ENCODE results near the gene ERICH4.

ERICH4 gene

DNA sequence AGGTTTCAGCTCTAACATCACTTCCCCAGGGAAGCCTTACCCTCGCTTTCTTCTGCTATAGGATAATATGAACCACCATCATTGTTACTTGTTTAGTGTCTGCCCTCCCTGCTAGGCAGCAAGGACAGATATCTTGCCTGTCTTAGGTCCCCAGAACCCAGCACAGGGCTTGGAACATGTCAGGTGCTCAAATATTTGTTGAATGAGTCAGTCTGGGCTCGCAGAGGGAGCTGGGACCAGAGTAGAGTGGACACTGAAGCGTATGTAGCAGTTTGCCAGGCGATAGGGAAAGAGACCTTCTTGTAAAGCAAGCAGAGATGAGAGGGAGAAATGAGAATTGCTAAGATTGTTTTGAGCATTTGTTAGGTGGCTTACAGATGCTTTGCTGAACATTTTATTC lies 33.7 kb upstream of the ERICH4 start:
- DNase-seq (ENCODE audit: low read depth) = peak; percentile 24
- no peak overlapping the region for H3K4me3 ChIP-seq (ENCODE audit: low read depth, low read length)
- TF ChIP-seq, protein P1, sequence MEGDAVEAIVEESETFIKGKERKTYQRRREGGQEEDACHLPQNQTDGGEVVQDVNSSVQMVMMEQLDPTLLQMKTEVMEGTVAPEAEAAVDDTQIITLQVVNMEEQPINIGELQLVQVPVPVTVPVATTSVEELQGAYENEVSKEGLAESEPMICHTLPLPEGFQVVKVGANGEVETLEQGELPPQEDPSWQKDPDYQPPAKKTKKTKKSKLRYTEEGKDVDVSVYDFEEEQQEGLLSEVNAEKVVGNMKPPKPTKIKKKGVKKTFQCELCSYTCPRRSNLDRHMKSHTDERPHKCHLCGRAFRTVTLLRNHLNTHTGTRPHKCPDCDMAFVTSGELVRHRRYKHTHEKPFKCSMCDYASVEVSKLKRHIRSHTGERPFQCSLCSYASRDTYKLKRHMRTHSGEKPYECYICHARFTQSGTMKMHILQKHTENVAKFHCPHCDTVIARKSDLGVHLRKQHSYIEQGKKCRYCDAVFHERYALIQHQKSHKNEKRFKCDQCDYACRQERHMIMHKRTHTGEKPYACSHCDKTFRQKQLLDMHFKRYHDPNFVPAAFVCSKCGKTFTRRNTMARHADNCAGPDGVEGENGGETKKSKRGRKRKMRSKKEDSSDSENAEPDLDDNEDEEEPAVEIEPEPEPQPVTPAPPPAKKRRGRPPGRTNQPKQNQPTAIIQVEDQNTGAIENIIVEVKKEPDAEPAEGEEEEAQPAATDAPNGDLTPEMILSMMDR (IDR thresholded peaks at IDR 0.05; ENCODE audit: insufficient read depth, low read depth, low read length, missing control alignments) = no peak

GRCh38 chr19:41410336-41411054 lies 32.5 kb upstream of the ERICH4 start:
- TF ChIP-seq, protein P1 (IDR thresholded peaks at IDR 0.05; ENCODE audit: insufficient read depth, low read depth, low read length, missing control alignments) = no peak
- no peak for DNase-seq (ENCODE audit: low read depth)
- H3K4me3 ChIP-seq (ENCODE audit: low read depth, low read length) = no peak overlapping the region

- no peak for DNase-seq (ENCODE audit: low read depth)
- TF ChIP-seq, protein P1 (IDR thresholded peaks at IDR 0.05; ENCODE audit: insufficient read depth, low read depth, low read length, missing control alignments) = no peak
- no peak overlapping the region for H3K4me3 ChIP-seq (ENCODE audit: low read depth, low read length)
Measured at GRCh38 chr19:41411100-41411967, 31.6 kb upstream of the ERICH4 start.

DNA sequence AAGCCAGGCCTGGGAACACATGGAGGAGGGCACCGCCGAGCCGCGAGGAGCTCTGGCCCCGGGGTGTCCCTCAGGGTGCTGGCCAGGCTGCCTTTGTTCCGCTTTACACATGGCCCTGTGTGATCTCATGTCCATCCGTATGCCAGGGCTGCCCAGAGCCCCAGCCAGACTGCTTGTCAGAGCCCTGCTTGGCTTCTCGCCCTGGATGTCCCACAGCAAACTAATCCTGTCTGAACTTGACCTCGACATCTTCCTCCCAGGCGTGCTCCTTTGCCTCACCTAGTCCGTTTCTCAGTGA lies 31.0 kb upstream of the ERICH4 start:
- H3K4me3 ChIP-seq (ENCODE audit: low read depth, low read length) = no peak overlapping the region

GRCh38 chr19:41412953-41413352 lies 30.0 kb upstream of the ERICH4 start:
- DNase-seq (ENCODE audit: low read depth) = no peak
- no peak overlapping the region for H3K4me3 ChIP-seq (ENCODE audit: low read depth, low read length)
- TF ChIP-seq, protein P1 (IDR thresholded peaks at IDR 0.05; ENCODE audit: insufficient read depth, low read depth, low read length, missing control alignments) = no peak

More for the DNA sequence above, 31.0 kb upstream of the ERICH4 start:
- DNase-seq (ENCODE audit: low read depth) = no peak
- TF ChIP-seq, protein P1 (IDR thresholded peaks at IDR 0.05; ENCODE audit: insufficient read depth, low read depth, low read length, missing control alignments) = no peak

GRCh38 chr19:41413947-41414346 lies 29.0 kb upstream of the ERICH4 start:
- DNase-seq (ENCODE audit: low read depth) = no peak
- TF ChIP-seq, protein P1 (IDR thresholded peaks at IDR 0.05; ENCODE audit: insufficient read depth, low read depth, low read length, missing control alignments) = no peak
- no peak overlapping the region for H3K4me3 ChIP-seq (ENCODE audit: low read depth, low read length)

Data from GM12865 (cell line).